ENCODE data around the gene GALNT9. TPM values are rescaled to one million over a fixed set of nuclear protein-coding genes. Genes with fewer than 3 reads are reported as not detected.

GALNT9 gene
- total and polyA plus RNA-seq, 2 donors (not counting 1 experiment from before 2014, with no cell fraction given) = 0.71 to 2.4 TPM

- peaks cover 0 to 7% (median 0%) of the 10 kb centered on the region in 4 experiments for H3K27me3 ChIP-seq (replicated peaks in 1 of 4; ENCODE audit: control extremely low read depth in 1 of 4, control insufficient read depth in 3 of 4, insufficient read depth in 4 of 4, low read length in 3 of 4)
- 87% methylated on average over 12 of the region's 15 CpGs for WGBS (ENCODE audit: insufficient coverage)
Observed at GRCh38 chr12:132353811-132354210, 24.4 kb upstream of the GALNT9 start.

DNA sequence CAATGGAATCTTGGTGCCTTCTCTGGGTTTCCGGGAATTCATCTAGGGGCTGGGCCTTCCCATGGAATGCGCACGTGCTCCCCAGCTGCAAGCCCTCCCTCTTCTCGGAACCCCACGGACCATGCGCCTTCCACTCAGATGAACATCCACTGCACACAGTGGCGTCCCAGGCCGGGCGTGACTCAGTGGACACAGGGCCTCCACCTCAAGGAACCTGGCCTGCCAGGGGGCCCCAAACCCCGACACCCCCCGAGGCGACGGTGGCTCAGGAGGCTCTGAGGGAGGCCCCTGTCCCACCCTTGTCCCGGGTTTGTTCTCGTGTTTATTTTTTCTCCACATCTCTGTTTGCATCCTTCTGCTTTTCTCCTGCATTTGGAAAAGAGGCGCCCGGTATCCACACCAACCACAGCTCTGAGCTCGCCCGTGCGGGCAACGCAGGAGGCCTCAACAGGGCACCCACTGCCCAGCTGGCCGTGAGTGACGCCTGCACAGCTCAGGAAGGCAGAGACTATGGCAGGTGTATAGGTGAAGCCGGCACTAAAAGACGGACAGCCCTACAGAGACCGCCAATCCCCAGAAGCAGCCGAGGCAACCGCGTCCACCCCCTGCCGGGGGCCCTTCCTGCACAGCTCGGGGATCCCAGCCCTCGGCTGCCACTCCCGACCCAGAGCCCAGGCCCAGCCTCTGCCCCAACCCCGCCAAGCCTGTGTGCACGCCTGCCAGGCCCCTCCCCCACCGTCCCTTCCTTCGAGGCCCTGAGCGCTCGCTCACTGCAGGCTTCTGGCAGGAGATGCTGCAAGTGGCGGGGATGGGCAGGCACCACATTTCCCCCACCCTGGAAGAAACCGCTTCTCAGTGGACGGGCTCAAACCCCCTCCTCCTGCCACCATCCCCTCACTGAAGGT is 23.8 kb upstream of the GALNT9 start:
- H3K9me3 ChIP-seq (ENCODE audit: control extremely low read depth in 1 of 3, control insufficient read depth in 2 of 3, insufficient read depth in 1 of 3, low read length in 2 of 3) = peaks cover 0 to 8% (median 0%) of the 10 kb centered on the region in 3 donors
- peaks cover 4% of the 10 kb centered on the region for H3K27me3 Mint-ChIP-seq
- ChIA-PET CTCF (no interaction called here), POLR2A (no interaction called here)
- no peaks in the 10 kb centered on the region for H3K9me3 Mint-ChIP-seq (ENCODE audit: insufficient read depth)
- H3K4me1 ChIP-seq (ENCODE audit: control insufficient read depth in 2 of 2, insufficient read depth in 2 of 2, low read length in 2 of 2) = no peaks in the 10 kb centered on the region
- H3K4me3 ChIP-seq (ENCODE audit: control extremely low read depth in 1 of 5, extremely low read depth in 1 of 5, insufficient read depth in 1 of 5, low read depth in 2 of 5, low read length in 4 of 5) = no peak overlapping the region
- ATAC-seq (ENCODE audit: low read depth) = no peak
- H4K20me1 ChIP-seq (ENCODE audit: control insufficient read depth, insufficient read depth, low read length, poor library complexity, severe bottlenecking) = no peaks in the 10 kb centered on the region
- H2AFZ ChIP-seq (ENCODE audit: insufficient read depth, low read depth, low read length, poor library complexity, severe bottlenecking) = no peak overlapping the region
- no peaks in the 10 kb centered on the region for H3K36me3 ChIP-seq (replicated peaks in 1 of 2; ENCODE audit: control extremely low read depth in 1 of 2, control insufficient read depth in 1 of 2, extremely low read depth in 1 of 2, insufficient read depth in 2 of 2, low read length in 1 of 2)
- H3K4me1 Mint-ChIP-seq = no peaks in the 10 kb centered on the region
- no peak for TF ChIP-seq EZH2 (IDR thresholded peaks at IDR 0.05; ENCODE audit: borderline replicate concordance, insufficient read depth, low read depth, low read length, poor library complexity, severe bottlenecking)
- no peak overlapping the region for H3K27ac ChIP-seq (ENCODE audit: low read length in 2 of 2)
- no peak for DNase-seq
- H3K4me3 Mint-ChIP-seq = no peak overlapping the region
- H3K27ac Mint-ChIP-seq = no peak overlapping the region
- intact Hi-C loops (cut with micrococcal nuclease) = no loop called here
- H3K4me2 ChIP-seq (replicated peaks; ENCODE audit: low read depth, low read length, poor library complexity, severe bottlenecking) = no peak overlapping the region
- no peaks in the 10 kb centered on the region for H3K79me2 ChIP-seq (ENCODE audit: control insufficient read depth, insufficient read depth, low read length)
- 72% methylated on average over 32 of the region's 42 CpGs for WGBS (ENCODE audit: insufficient coverage)
- no peak overlapping the region for H3K9ac ChIP-seq (ENCODE audit: low read length)
- H3K27me3 ChIP-seq (replicated peaks in 1 of 4; ENCODE audit: control extremely low read depth in 1 of 4, control insufficient read depth in 3 of 4, insufficient read depth in 4 of 4, low read length in 3 of 4) = peaks cover 0 to 7% (median 0%) of the 10 kb centered on the region in 4 experiments

More at GRCh38 chr12:132353811-132354210, 24.4 kb upstream of the GALNT9 start:
- no peak overlapping the region for H3K9ac ChIP-seq (ENCODE audit: low read length)
- Mint-ChIP-seq H3K4me3 (no peak overlapping the region), H3K27me3 (peaks cover 4% of the 10 kb centered on the region), H3K4me1 (no peaks in the 10 kb centered on the region), H3K9me3 (ENCODE audit: insufficient read depth) (no peaks in the 10 kb centered on the region), H3K27ac (no peak overlapping the region)
- no peak overlapping the region for H3K4me3 ChIP-seq (ENCODE audit: control extremely low read depth in 1 of 5, extremely low read depth in 1 of 5, insufficient read depth in 1 of 5, low read depth in 2 of 5, low read length in 4 of 5)
- H3K4me1 ChIP-seq (ENCODE audit: control insufficient read depth in 2 of 2, insufficient read depth in 2 of 2, low read length in 2 of 2) = no peaks in the 10 kb centered on the region
- POLR2A ChIA-PET = no interaction called here
- ATAC-seq (ENCODE audit: low read depth) (no peak), DNase-seq (no peak)
- no peak overlapping the region for H3K4me2 ChIP-seq (replicated peaks; ENCODE audit: low read depth, low read length, poor library complexity, severe bottlenecking)
- no peak overlapping the region for H3K27ac ChIP-seq (ENCODE audit: low read length in 2 of 2)
- no peak overlapping the region for H2AFZ ChIP-seq (ENCODE audit: insufficient read depth, low read depth, low read length, poor library complexity, severe bottlenecking)
- H4K20me1 ChIP-seq (ENCODE audit: control insufficient read depth, insufficient read depth, low read length, poor library complexity, severe bottlenecking) = no peaks in the 10 kb centered on the region
- no peaks in the 10 kb centered on the region for H3K79me2 ChIP-seq (ENCODE audit: control insufficient read depth, insufficient read depth, low read length)
- no peaks in the 10 kb centered on the region for H3K36me3 ChIP-seq (replicated peaks in 1 of 2; ENCODE audit: control extremely low read depth in 1 of 2, control insufficient read depth in 1 of 2, extremely low read depth in 1 of 2, insufficient read depth in 2 of 2, low read length in 1 of 2)
- no peak for TF ChIP-seq EZH2 (IDR thresholded peaks at IDR 0.05; ENCODE audit: borderline replicate concordance, insufficient read depth, low read depth, low read length, poor library complexity, severe bottlenecking)
- TF ChIP-seq, protein P1, sequence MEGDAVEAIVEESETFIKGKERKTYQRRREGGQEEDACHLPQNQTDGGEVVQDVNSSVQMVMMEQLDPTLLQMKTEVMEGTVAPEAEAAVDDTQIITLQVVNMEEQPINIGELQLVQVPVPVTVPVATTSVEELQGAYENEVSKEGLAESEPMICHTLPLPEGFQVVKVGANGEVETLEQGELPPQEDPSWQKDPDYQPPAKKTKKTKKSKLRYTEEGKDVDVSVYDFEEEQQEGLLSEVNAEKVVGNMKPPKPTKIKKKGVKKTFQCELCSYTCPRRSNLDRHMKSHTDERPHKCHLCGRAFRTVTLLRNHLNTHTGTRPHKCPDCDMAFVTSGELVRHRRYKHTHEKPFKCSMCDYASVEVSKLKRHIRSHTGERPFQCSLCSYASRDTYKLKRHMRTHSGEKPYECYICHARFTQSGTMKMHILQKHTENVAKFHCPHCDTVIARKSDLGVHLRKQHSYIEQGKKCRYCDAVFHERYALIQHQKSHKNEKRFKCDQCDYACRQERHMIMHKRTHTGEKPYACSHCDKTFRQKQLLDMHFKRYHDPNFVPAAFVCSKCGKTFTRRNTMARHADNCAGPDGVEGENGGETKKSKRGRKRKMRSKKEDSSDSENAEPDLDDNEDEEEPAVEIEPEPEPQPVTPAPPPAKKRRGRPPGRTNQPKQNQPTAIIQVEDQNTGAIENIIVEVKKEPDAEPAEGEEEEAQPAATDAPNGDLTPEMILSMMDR (IDR thresholded peaks at IDR 0.05) = no peak
- H3K9me3 ChIP-seq (ENCODE audit: control extremely low read depth in 1 of 3, control insufficient read depth in 2 of 3, insufficient read depth in 1 of 3, low read length in 2 of 3) = peaks cover 0 to 15% (median 0%) of the 10 kb centered on the region in 3 donors
- intact Hi-C loops (cut with micrococcal nuclease) = no loop called here
- CTCF ChIA-PET = no interaction called here

Data from B cell (primary cell).